ENCODE results near the gene TTC16. TPM values are rescaled to one million over a fixed set of nuclear protein-coding genes. Genes with fewer than 3 reads are reported as not detected.

Gene TTC16
- total and polyA plus RNA-seq, 2 of the 8 experiments (the other 6 are each of a cell fraction or from before 2014, with no cell fraction given) = 0.03 TPM; not detected in 1

- H3K9me3 ChIP-seq (ENCODE audit: insufficient read depth in 2 of 2, low read depth in 1 of 2, low read length in 1 of 2) = no peaks in the 10 kb centered on the region
- no peak overlapping the region for H3K4ac ChIP-seq (replicated peaks; ENCODE audit: insufficient read length, low read depth, low read length)
- no peak overlapping the region for H3K27ac ChIP-seq (ENCODE audit: low read depth, low read length)
- H4K20me1 ChIP-seq (replicated peaks in 1 of 2; ENCODE audit: control insufficient read depth in 1 of 2, insufficient read depth in 2 of 2, low read length in 2 of 2) = peaks cover 5 to 25% of the 10 kb centered on the region in 2 experiments
- no peak overlapping the region for H3K4me3 ChIP-seq (ENCODE audit: extremely low read depth in 1 of 4, insufficient read depth in 2 of 4, low read depth in 3 of 4, low read length in 4 of 4)
- H2BK120ac ChIP-seq (replicated peaks; ENCODE audit: low read depth, low read length) = no peak overlapping the region
- H2BK15ac ChIP-seq (ENCODE audit: low read length) = no peak overlapping the region
- no peak overlapping the region for H2BK12ac ChIP-seq (ENCODE audit: low read depth, low read length)
- H3K36me3 ChIP-seq (ENCODE audit: control insufficient read depth in 2 of 4, insufficient read depth in 4 of 4, low read length in 3 of 4) = no peaks in the 10 kb centered on the region; a peak in 2 of 8 replicates
- H4K91ac ChIP-seq (replicated peaks; ENCODE audit: insufficient read length, low read length) = no peak overlapping the region
- WGBS, 2 experiments (ENCODE audit: extremely low coverage in 1 of 2, insufficient coverage in 1 of 2, insufficient read length in 1 of 2, insufficient replicate concordance in 2 of 2, low coverage in 1 of 2, low lambda C conversion rate in 2 of 2, missing lambda C conversion rate in 1 of 2) = 94% methylated on average over 26 of the region's 26 CpGs; no CpG with 5 or more reads in 1 of the 2 experiments
- H3K4me2 ChIP-seq (ENCODE audit: insufficient read depth in 1 of 2, low read depth in 2 of 2, low read length in 2 of 2) = no peak overlapping the region
- FAIRE-seq (no peak), DNase-seq (ENCODE audit: low read depth in 1 of 2, low spot score in 2 of 2) (no peak)
- H4K8ac ChIP-seq (ENCODE audit: extremely low read depth, insufficient read depth, low read length) = no peak overlapping the region
- no peak overlapping the region for H3K56ac ChIP-seq (replicated peaks; ENCODE audit: insufficient read length, low read depth, low read length)
- H3K79me1 ChIP-seq (ENCODE audit: low read depth, low read length) = no peaks in the 10 kb centered on the region
- H3K23me2 ChIP-seq (ENCODE audit: low read depth, low read length) = peaks cover 2% of the 10 kb centered on the region; the same call in 1 of the 2 replicates
- CTCF ChIA-PET (ENCODE audit: partially characterized antibody) = interaction anchor here (0.6 to 1.6 kb wide), 3 partner anchors 35 to 399 kb away, joined by 3 to 7 read pairs (median 4); no protein-coding TSS in a partner anchor
- no peak overlapping the region for H3K18ac ChIP-seq (ENCODE audit: extremely low read depth, low read length)
- POLR2A ChIA-PET (ENCODE audit: partially characterized antibody) = interaction anchor here (1.4 kb wide), 1 partner anchor 24 kb away, joined by 3 read pairs; no protein-coding TSS in a partner anchor
- H3K4me1 ChIP-seq (replicated peaks in 1 of 4; ENCODE audit: control insufficient read depth in 3 of 4, insufficient read depth in 4 of 4, low read length in 3 of 4) = no peaks in the 10 kb centered on the region
- no peak overlapping the region for H2AK5ac ChIP-seq (ENCODE audit: low read depth, low read length)
- no peak overlapping the region for H2BK20ac ChIP-seq (ENCODE audit: low read length)
- peaks cover 0 to 5% (median 1%) of the 10 kb centered on the region in 4 experiments; a peak in 2 of 7 replicates for H3K27me3 ChIP-seq (replicated peaks in 1 of 4; ENCODE audit: control insufficient read depth in 3 of 4, extremely low read depth in 1 of 4, insufficient read depth in 3 of 4, low read length in 3 of 4)
- no peaks in the 10 kb centered on the region for H3K79me2 ChIP-seq (ENCODE audit: control insufficient read depth in 1 of 2, insufficient read depth in 2 of 2, low read length in 2 of 2)
- H3K23ac ChIP-seq (ENCODE audit: insufficient read length) = no peak overlapping the region
- H2BK5ac ChIP-seq (ENCODE audit: low read depth, low read length) = no peak overlapping the region
- no peak overlapping the region for H3K14ac ChIP-seq (ENCODE audit: insufficient read length)
- no peak overlapping the region for H3K9ac ChIP-seq (replicated peaks in 1 of 4; ENCODE audit: extremely low read depth in 1 of 4, low read depth in 3 of 4, low read length in 3 of 4)
- no peak overlapping the region for H2AFZ ChIP-seq (ENCODE audit: low read length)
- no peak overlapping the region for H4K5ac ChIP-seq (ENCODE audit: insufficient read length, low read depth, low read length)
- no peak for TF ChIP-seq NANOG (IDR thresholded peaks at IDR 0.05; ENCODE audit: insufficient read depth, low read depth, low read length, poor library complexity, severe bottlenecking)
- TF ChIP-seq ASH2L (IDR thresholded peaks at IDR 0.05; ENCODE audit: low read length) = no peak
- no peak for TF ChIP-seq CHD1 (IDR thresholded peaks at IDR 0.05; ENCODE audit: low read depth, low read length)
- no peak for TF ChIP-seq FOSL1 (IDR thresholded peaks at IDR 0.05; ENCODE audit: insufficient read depth, low read depth, low read length)
- TF ChIP-seq KDM1A (IDR thresholded peaks at IDR 0.05; ENCODE audit: borderline replicate concordance, low read length) = no peak
- no peak for TF ChIP-seq TAF7 (optimal IDR thresholded peaks at IDR 0.05; ENCODE audit: borderline replicate concordance, low read depth, low read length)
- no peak for TF ChIP-seq CBX8 (IDR thresholded peaks at IDR 0.05; ENCODE audit: borderline replicate concordance, low read depth, low read length)
- TF ChIP-seq RBBP5 (IDR thresholded peaks at IDR 0.05; ENCODE audit: borderline replicate concordance, low read depth, low read length) = no peak
These were observed 33.4 kb downstream of the TTC16 start for GRCh38 chr9:127749090-127749787.
